Psoas muscle (tissue), 8 donors: Measurements from ENCODE around the gene CD2AP. TPM values are rescaled to one million over a fixed set of nuclear protein-coding genes. Genes with fewer than 3 reads are reported as not detected.

Experiments
- ATAC-seq, 4 donors: fragments of 200-7000 bp; cut with Tn5 transposase; one replicate each; pipeline ENCODE4 v1.9.1; 2020; ENCODE audit warnings: moderate library complexity in 3 of 4, mild to moderate bottlenecking in 2 of 4
- DNase-seq, 2 donors: peaks; one replicate each; pipeline ENCODE4 v3.0.0-alpha.2; 2020
- H3K27ac ChIP-seq: fragments of 200-600 bp; one replicate; pipeline ENCODE4 v1.8.0; 2022
- H3K27me3 ChIP-seq, 3 donors: fragments of 200-600 bp in 1 of 3; one replicate each; pipeline versions ENCODE4 v1.6.1 to v1.8.0; 2013 to 2022; ENCODE audit warnings: low read length in 2 of 3, mild to moderate bottlenecking in 2 of 3, moderate library complexity in 1 of 3; ENCODE audit not compliant: insufficient read depth in 3 of 3
- H3K36me3 ChIP-seq, 2 donors: fragments of 200-600 bp in 1 of 2; one replicate each; pipeline versions ENCODE4 v1.6.1 to v1.8.0; 2013 to 2022; ENCODE audit warnings: low read depth in 1 of 2, mild to moderate bottlenecking in 1 of 2, moderate library complexity in 1 of 2; ENCODE audit not compliant: insufficient read depth in 1 of 2
- H3K4me1 ChIP-seq: fragments of 200-600 bp; one replicate; pipeline ENCODE4 v1.8.0; 2022
- H3K4me3 ChIP-seq: fragments of 200-600 bp; one replicate; pipeline ENCODE4 v1.8.0; 2022; ENCODE audit warnings: mild to moderate bottlenecking
- H3K9me3 ChIP-seq: fragments of 200-600 bp; one replicate; pipeline ENCODE4 v1.8.0; 2022
- CTCF ChIP-seq: fragments of 200-600 bp; IDR thresholded peaks from one replicate; pipeline ENCODE4 v1.8.0; 2022; ENCODE audit warnings: antibody characterized with exemption
- WGBS, 3 donors: extraction: QIAGEN DNeasy Blood & Tissue Kit; methylation state at CpG; one replicate each; pipeline versions ENCODE4 v1.1.6 to v1.1.7; 2013; 5-methylcytosine and 5-hydroxymethylcytosine counted together
- intact Hi-C, 2 donors: fragments of 100-400 bp; cut with DNase I; formaldehyde crosslinking; loops; one replicate each; pipeline versions ENCODE4 v1.11.0 to v1.14.2; 2022
- polyA plus RNA-seq, 3 donors: library from polyadenylated mRNA; stranded (reverse); fragments of 200-250 nt; gene quantifications; one replicate each; pipeline ENCODE4 v1.2.3, GENCODE V29; 2013
- total RNA-seq, 4 donors: library from RNA; stranded (reverse); fragmentation: NEBNext Ultra II Directional in 2 of 4; extraction: Animal tissue kit (Norgen Biotek cat#: 25700) in 2 of 4; gene quantifications; one replicate each; pipeline versions ENCODE4 v1.2.1 to v1.2.4, GENCODE V29; 2021 to 2023
- donor health status: healthy with polysubstance abuse.
- donor health status: DM: no; HTN: no; CAD: no; lungs with moderate emphysema.
- donor health status: Bipolar disorder and iron deficiency.
- donor health status: healthy.
- donor health status: DM: yes; HTN: yes; CAD: no.
- donor health status: DM: no; HTN: no; CAD: no.
- donor health status: DM: no; HTN: no; CAD: no.
- donor health status: DM: yes; HTN: yes; CAD: no.

Gene CD2AP
- total and polyA plus RNA-seq, 7 donors: 3.4 to 11.7 (median 8.3) TPM

GRCh38 chr6:47489995-47490394 is 12.4 kb downstream of the CD2AP start:
- ATAC-seq (no peak), DNase-seq (no peak)
- H3K4me3 ChIP-seq: no peak overlapping the region
- H3K27ac ChIP-seq: no peak overlapping the region
- no peaks in the 10 kb centered on the region for H3K4me1 ChIP-seq
- TF ChIP-seq CTCF: no peak
- no peaks in the 10 kb centered on the region for H3K36me3 ChIP-seq
- no peaks in the 10 kb centered on the region for H3K27me3 ChIP-seq
- no peaks in the 10 kb centered on the region for H3K9me3 ChIP-seq
- WGBS, 3 donors: 92 to 100% (median 100%) methylated on average over 2 of the region's 2 CpGs
- intact Hi-C loops: no loop called here

- no peaks in the 10 kb centered on the region for H3K27me3 ChIP-seq
- H3K36me3 ChIP-seq: no peaks in the 10 kb centered on the region
- TF ChIP-seq CTCF: no peak
- no peaks in the 10 kb centered on the region for H3K9me3 ChIP-seq
- H3K4me1 ChIP-seq: no peaks in the 10 kb centered on the region
- DNase-seq (no peak), ATAC-seq (no peak)
- WGBS, 3 donors: 92 to 98% (median 98%) methylated on average over 1 of the region's 1 CpG
- intact Hi-C loops: no loop called here
- no peak overlapping the region for H3K4me3 ChIP-seq
- H3K27ac ChIP-seq: no peak overlapping the region
These were observed 13.1 kb downstream of the CD2AP start for GRCh38 chr6:47490676-47491075.

DNA sequence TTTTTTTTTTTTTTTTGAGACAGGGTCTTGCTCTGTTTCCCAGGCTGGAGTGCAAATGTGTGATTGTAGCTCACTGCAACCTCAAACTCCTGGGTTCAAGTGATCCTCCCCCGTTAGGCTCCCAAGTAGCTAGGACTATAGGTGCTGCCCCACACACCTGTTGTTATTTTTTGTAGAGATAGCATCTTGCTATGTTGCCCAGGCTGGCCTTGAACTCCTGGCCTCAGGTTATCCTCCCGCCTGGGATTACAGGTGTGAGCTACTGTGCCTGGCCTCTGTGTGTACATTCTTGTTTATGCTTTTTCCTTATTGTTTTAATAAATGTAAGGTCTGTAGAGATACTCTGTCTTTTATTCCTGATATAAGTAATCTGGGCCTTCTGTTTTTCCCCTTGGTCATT is 14.8 kb downstream of the CD2AP start:
- peaks cover 7% of the 10 kb centered on the region for H3K4me1 ChIP-seq
- no peak for ATAC-seq
- 92 to 100% (median 100%) methylated on average over 2 of the region's 2 CpGs for WGBS, 3 donors

DNA sequence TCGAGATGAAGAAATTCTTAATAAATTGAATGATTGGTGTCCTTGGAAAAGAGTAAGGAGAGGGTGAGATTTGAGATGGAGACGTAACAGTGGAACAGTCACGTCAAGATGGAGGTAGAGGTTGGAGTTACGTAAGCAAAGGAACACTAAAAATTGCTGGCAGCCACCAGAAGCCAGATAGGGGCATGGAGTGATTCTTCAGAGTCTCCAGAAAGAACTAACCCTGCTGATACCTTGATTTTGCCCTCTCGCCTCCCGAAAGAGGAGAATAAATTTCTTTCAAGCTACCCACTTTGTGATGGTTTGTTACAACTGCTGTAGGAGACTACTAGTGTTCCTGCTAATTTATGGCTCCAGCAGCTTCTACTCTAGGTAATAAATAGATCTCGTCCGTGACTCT is 17.6 kb downstream of the CD2AP start:
- WGBS, 3 donors: 87 to 91% (median 88%) methylated on average over 8 of the region's 8 CpGs
- no peak for TF ChIP-seq CTCF
- Histone ChIP-seq H3K4me1 (peaks cover 7% of the 10 kb centered on the region), H3K36me3 (no peaks in the 10 kb centered on the region), H3K27me3 (no peaks in the 10 kb centered on the region), H3K9me3 (no peaks in the 10 kb centered on the region), H3K27ac (no peak overlapping the region), H3K4me3 (no peak overlapping the region)
- intact Hi-C loops: no loop called here
- ATAC-seq (no peak), DNase-seq (no peak)

More for the DNA sequence above, 14.8 kb downstream of the CD2AP start:
- no peak for DNase-seq
- Histone ChIP-seq H3K27ac (no peak overlapping the region), H3K36me3 (no peaks in the 10 kb centered on the region), H3K4me3 (no peak overlapping the region), H3K27me3 (no peaks in the 10 kb centered on the region), H3K9me3 (no peaks in the 10 kb centered on the region)
- TF ChIP-seq CTCF: no peak
- intact Hi-C loops: no loop called here

GRCh38 chr6:47495954-47496545 is 18.5 kb downstream of the CD2AP start:
- Histone ChIP-seq H3K27me3 (no peaks in the 10 kb centered on the region), H3K27ac (no peak overlapping the region), H3K36me3 (no peaks in the 10 kb centered on the region), H3K4me3 (no peak overlapping the region), H3K9me3 (no peaks in the 10 kb centered on the region), H3K4me1 (peaks cover 9% of the 10 kb centered on the region)
- intact Hi-C loops: no loop called here
- 53 to 69% (median 53%) methylated on average over 2 of the region's 2 CpGs for WGBS, 3 donors
- DNase-seq (no peak), ATAC-seq (no peak)
- no peak for TF ChIP-seq CTCF
